Right renal pelvis (tissue), 4 donors: Measurements from ENCODE around the gene L3MBTL4. TPM values are rescaled to one million over a fixed set of nuclear protein-coding genes. Genes with fewer than 3 reads are reported as not detected.

Experiments used
- DNase-seq, 4 donors: peaks; one replicate each; pipeline ENCODE4 v3.0.0-alpha.2; 2013; ENCODE audit warnings: low read depth in 4 of 4, low spot score in 3 of 4, missing footprints in 1 of 4
- polyA plus RNA-seq, 4 donors: library from polyadenylated mRNA; unstranded; fragments of 120-200 nt; gene quantifications; one replicate each; pipeline ENCODE4 v1.2.1, GENCODE V29; 2013; ENCODE audit not compliant: insufficient read length in 4 of 4

L3MBTL4 gene
- polyA plus RNA-seq, 4 donors, result 5.0 to 6.2 (median 5.2) TPM

GRCh38 chr18:6368017-6368416 lies 46.7 kb downstream of the L3MBTL4 start:
- no peak for DNase-seq

- no peak for DNase-seq
Observed at GRCh38 chr18:6367208-6367607, 47.5 kb downstream of the L3MBTL4 start.

- DNase-seq, result no peak
Observed at GRCh38 chr18:6366776-6367175, 47.9 kb downstream of the L3MBTL4 start.

- no peak for DNase-seq
Observed at GRCh38 chr18:6365385-6365784, 49.3 kb downstream of the L3MBTL4 start.

GRCh38 chr18:6363216-6363615 lies 51.5 kb downstream of the L3MBTL4 start:
- DNase-seq, result no peak

GRCh38 chr18:6362559-6363129 lies 52.1 kb downstream of the L3MBTL4 start:
- DNase-seq, result no peak

- DNase-seq, result no peak
Observed at GRCh38 chr18:6357668-6358067, 57.0 kb downstream of the L3MBTL4 start.

GRCh38 chr18:6355789-6356589 lies 58.7 kb downstream of the L3MBTL4 start:
- no peak for DNase-seq

GRCh38 chr18:6352275-6352674 lies 62.4 kb downstream of the L3MBTL4 start:
- DNase-seq, result no peak

GRCh38 chr18:6342990-6343389 lies 71.7 kb downstream of the L3MBTL4 start:
- no peak for DNase-seq

GRCh38 chr18:6341709-6342108 lies 73.0 kb downstream of the L3MBTL4 start:
- no peak for DNase-seq

- DNase-seq, result no peak
Observed at GRCh38 chr18:6341303-6341702, 73.4 kb downstream of the L3MBTL4 start.

- DNase-seq, result no peak
Observed at GRCh38 chr18:6340121-6340520, 74.6 kb downstream of the L3MBTL4 start.

GRCh38 chr18:6336239-6336638 lies 78.5 kb downstream of the L3MBTL4 start:
- no peak for DNase-seq

GRCh38 chr18:6333981-6334380 lies 80.7 kb downstream of the L3MBTL4 start:
- no peak for DNase-seq

GRCh38 chr18:6331872-6332271 lies 82.8 kb downstream of the L3MBTL4 start:
- DNase-seq, result no peak

GRCh38 chr18:6330786-6331185 lies 83.9 kb downstream of the L3MBTL4 start:
- DNase-seq, result no peak

GRCh38 chr18:6328621-6329010 lies 86.1 kb downstream of the L3MBTL4 start:
- DNase-seq, result no peak

- DNase-seq, result no peak
Observed at GRCh38 chr18:6327895-6328620, 86.7 kb downstream of the L3MBTL4 start.

GRCh38 chr18:6327485-6327884 lies 87.2 kb downstream of the L3MBTL4 start:
- no peak for DNase-seq

GRCh38 chr18:6326566-6326965 lies 88.1 kb downstream of the L3MBTL4 start:
- DNase-seq, result no peak
